ENCODE data around the gene DNAJC18.
"Not testable (repeated sequence)": the region's sequence is repeated elsewhere in the genome, so short reads cannot be mapped to it uniquely, and the experiment has no call there.

The DNAJC18 gene

DNA sequence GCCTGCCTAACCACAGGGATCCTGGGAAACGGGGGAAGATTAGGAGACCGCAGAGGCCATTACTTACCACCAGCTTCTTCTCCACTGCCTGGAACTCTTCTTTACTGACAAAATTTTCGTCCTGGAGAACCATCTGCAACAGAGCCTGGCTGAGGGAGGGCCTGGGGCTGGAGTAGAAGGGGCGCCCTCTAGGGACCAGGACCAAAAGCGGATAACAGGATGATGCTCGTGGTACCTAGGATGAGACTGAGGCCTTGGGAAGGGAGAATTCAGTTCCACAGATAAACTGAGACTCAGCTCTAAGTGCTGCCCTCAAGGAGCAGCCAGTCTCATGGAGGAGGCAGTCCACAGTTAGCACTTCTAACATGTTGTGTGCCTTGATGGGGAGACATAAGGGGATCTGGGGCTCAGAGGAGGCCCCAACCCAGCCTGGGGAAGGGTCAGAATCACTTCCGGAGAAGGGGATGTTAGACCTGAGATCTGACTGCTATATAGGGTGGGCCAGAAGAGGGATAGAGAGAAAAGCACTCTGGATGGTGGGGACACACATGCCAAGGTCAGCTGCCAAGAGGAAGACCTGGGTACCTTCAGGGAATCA, 36.7 kb downstream of the DNAJC18 start:
- DNase-seq, result no peak

GRCh38 chr5:139401546-139401945, 37.8 kb downstream of the DNAJC18 start:
- DNase-seq, result no peak

DNA sequence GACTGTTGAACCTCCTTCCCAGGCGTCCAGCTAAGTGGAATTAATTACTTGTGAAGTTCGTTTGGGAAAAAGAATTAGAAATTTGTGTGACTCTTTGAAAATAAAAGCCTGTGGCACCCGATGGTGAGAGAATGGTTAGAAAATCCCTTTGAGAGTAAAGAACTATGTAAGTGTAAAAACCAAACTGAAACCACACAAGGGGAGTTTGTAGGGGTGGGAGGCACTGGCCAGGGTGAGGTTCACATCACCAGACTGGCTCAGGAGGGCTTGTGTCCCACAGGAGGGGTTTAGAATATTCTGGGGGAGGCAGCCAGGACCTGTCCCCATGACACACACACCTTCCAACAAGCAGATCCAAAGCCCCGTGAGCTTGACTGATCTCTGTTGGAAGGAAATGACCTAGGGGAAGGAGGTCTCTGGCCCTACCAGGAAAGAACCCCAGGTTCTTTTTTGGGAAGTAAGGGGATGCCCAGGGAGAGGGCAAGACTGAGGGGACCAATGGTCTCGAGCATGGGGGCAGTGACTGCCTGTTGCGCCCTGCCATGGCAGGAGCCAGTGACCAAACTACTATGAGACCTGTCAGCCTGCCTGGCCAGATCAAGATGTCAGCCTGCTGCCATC, 39.7 kb downstream of the DNAJC18 start:
- DNase-seq, result no peak

- no peak for DNase-seq
These were observed 41.4 kb downstream of the DNAJC18 start for GRCh38 chr5:139397921-139398320.

DNA sequence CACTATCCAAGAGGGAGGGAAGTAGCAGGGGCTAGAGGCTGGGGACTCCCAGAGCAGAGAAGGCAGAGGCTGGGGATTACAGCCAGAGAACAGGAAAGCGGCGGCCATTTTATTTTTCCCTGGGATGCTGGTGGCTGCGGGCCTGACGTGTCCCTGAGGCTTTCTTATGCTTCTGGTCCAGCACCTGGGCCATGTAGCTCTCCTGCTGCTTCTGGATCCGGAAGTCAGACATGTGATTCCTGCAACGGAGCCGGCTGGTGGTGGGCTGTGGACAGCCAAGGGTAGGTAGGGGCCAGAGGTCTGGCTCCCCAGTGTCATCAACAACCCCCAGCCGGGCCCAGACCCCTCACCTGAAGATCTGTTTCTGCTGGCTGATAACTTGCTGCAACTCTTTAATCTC, 42.6 kb downstream of the DNAJC18 start:
- no peak for DNase-seq

- no peak for DNase-seq
These were observed 43.3 kb downstream of the DNAJC18 start for GRCh38 chr5:139395844-139396640.

DNA sequence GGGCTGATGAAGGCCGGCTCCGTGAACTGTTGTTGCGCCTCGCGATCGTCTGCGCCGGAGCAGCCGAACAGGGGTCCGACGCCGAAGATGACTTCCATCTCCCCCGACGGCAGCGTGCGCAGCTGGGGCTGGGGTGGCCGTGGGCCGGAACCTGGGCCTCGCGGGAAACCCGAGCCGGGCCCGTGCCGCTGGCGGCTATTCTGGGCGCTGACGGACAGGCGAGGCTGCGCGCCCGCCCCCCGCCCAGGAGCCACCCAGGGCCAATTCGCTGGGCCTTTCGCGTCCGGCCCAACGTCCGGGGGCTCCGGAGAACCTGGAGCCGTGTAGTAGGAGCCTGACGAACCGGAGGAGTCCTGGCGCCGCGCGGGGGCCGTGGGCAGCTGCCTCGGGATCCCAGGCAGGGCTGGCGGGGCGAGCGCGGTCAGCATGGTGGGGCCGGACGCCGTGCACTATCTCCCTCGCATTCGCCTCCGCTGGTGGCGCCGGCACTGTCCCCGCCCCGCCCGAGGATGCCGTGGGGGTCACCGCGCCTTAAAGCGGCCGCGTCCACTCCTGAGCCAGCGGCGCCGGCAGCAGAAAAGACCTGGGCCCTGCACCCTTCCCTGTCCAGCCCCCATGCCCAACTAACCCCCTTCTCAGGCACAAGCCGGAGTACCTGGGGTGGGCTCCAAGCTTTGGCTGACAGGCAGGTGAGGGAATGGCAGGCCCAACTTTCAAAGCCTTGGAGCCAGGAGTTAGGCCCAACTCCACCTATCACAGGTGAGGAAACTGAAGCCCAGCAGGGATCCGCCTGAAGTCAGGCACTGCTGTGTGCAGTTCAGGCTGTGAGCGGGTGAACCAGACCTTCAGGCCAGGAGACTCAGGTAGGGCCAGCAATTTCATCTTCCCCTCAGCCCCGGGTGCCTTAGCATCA, 44.4 kb downstream of the DNAJC18 start, which contains the start of gene PROB1:
PROB1 (minus strand) TSS at position 451 of the 913 bp plus-strand sequence; CDS start at position 428, 23 bp downstream.
- no peak for DNase-seq

GRCh38 chr5:139394123-139394653, 45.1 kb downstream of the DNAJC18 start:
- peak; percentile 45 to 65 for DNase-seq

- DNase-seq, result no peak
These were observed 45.7 kb downstream of the DNAJC18 start for GRCh38 chr5:139393497-139394122.

GRCh38 chr5:139392678-139393496, 46.4 kb downstream of the DNAJC18 start:
- DNase-seq, result peak; percentile 74 to 84

DNA sequence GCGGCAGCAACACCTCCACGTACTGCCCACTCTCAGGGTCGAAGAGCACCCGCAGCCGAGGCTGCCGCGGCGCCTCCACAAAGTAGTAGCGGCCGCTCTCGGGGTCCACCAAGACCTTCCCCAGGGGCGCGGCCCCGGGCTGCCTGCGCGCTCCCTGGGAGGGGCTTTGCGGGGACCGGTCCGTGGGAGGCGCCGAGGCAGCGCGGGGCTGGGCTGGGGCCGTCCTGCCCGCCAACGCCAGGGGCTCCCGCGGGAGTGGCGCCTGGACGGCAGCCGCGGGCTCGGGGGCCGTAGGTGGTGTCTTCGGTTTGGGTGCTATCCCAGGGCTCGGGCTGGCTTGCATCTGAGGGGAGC, 47.0 kb downstream of the DNAJC18 start:
- DNase-seq, result no peak

DNA sequence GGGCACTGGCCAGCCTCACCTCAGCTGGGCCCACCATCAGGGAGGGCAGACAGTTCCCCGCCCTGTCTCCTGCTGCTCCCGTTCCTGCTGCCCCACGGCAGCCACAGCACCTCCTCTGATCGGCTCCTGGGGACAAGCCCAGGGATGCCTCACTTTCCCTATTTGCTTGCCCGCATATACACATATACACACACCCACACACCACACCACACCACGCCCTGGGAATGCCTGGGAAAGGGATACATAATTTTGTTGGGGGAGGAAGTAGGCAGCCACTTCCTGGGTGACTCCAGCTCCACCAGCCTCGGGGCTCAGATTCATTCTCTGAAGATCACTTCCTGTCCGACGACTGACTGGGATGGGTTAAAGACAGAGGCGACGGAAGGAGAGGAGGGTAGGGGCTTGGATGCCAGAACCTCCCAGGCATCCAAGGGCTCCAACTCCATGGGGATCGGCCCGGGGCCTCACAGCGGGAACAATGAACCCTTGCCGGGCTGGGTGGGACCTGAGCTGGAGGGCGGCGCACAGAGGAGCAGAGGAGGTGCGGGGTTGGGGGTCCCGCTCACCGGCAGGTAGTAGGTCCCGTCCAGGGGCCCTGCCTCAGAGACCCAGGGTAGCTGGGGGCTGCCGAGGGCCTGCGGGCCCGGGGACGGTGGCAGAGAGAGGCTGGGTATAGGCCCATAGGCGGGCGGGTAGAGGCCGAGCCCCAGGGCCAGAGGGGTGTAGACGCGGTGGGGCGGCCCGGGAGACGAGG, 47.6 kb downstream of the DNAJC18 start:
- no peak for DNase-seq

- DNase-seq, result no peak
These were observed 48.4 kb downstream of the DNAJC18 start for GRCh38 chr5:139390639-139391569.

DNA sequence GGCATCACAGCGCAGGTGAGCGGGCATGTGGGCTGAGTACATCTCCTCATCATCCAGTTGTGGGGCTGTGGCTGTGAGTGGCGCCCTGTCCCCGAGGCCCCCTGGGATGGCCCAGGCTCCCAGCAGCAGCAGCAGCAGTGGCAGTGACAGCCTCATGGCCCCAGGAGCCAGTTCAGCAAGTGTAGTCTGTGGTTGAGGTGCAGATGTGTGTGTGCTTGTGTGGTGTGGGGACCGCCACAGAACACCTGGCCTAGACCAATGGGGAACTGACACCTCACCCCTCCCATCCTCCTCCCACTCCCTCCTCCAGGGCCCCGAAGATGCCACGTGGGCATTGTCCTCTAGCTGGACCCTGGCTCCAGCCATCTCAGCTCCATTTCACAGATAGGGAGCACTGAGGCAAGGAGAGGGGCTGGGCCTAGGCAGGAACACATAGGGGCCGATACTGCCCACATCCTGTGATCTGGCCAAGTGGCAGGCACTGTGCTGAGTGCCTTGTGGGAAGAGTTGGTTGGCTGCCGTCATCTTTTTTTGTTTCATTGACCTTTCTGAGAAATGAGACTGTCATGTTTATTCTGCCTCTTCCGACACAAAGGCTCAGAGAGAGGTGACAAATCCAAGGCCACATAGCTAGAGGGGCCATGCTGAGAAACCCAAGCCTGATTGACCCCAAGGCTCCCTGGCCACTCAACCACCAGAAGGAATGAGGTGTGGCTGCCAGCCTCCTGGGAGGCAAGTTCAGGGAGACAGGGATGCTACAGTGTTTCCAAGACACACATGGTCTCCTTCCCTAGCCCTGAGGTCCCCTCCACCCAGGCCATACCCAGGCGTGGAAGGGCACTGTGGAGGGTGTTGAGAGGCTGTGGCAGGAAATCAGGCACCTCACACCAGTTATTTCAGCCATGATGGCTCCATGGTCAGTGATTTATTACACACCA, 49.4 kb downstream of the DNAJC18 start, which contains the start of gene MZB1:
MZB1 (minus strand) TSS at position 213 of the 938 bp plus-strand sequence; CDS start at position 156, 57 bp downstream.
- peak; percentile 39 to 47 for DNase-seq

- no peak for DNase-seq
These were observed 51.0 kb downstream of the DNAJC18 start for GRCh38 chr5:139388198-139388821.

- DNase-seq, result no peak
These were observed 51.6 kb downstream of the DNAJC18 start for GRCh38 chr5:139387611-139388197.

- DNase-seq, result not testable (repeated sequence)
These were observed 52.4 kb downstream of the DNAJC18 start for GRCh38 chr5:139386956-139387355.
